Gastrocnemius medialis (tissue), 4 donors: Measurements from ENCODE around the gene SUDS3.

Experiments used
- POLR2A ChIP-seq, 2 donors: fragments of 450-650 bp; IDR thresholded peaks; one replicate each; pipeline ENCODE4 v1.6.1; 2017; ENCODE audit warnings: antibody characterized with exemption in 2 of 2, mild to moderate bottlenecking in 2 of 2, moderate library complexity in 2 of 2
- TF ChIP-seq, protein P1 (sequence below), 5 experiments: fragments of 450-650 bp in 3 of 5; fragments of 200-600 bp in 2 of 5; sonication (generic) in 2 of 5; IDR thresholded peaks in 4 of 5; conservative IDR thresholded peaks in 1 of 5; 1 replicate in 4 of 5; 2 replicates in 1 of 5; pipeline ENCODE4 v1.5.1; 2016 to 2019; ENCODE audit warnings: antibody characterized with exemption in 5 of 5, mild to moderate bottlenecking in 3 of 5, moderate library complexity in 3 of 5

DNA sequence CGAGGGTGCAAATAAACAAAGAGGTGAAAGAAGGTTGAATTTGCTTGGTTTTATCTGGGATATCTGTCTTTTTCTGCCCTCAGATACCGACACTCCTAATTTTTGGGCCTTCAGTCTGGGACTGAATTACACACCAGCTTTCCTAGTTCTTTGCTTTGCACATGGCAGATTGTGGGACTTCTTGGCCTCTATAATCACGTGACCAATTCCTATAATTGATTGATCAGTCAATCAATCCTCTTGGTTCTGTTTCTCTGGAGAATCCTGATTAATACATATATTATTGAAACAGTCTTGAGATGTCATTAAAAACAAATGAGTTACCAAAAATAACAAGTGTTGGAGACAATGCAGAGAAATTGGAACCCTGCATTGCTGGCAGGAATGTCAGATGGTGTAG is 62.7 kb downstream of the SUDS3 start:
- TF ChIP-seq, protein P1, sequence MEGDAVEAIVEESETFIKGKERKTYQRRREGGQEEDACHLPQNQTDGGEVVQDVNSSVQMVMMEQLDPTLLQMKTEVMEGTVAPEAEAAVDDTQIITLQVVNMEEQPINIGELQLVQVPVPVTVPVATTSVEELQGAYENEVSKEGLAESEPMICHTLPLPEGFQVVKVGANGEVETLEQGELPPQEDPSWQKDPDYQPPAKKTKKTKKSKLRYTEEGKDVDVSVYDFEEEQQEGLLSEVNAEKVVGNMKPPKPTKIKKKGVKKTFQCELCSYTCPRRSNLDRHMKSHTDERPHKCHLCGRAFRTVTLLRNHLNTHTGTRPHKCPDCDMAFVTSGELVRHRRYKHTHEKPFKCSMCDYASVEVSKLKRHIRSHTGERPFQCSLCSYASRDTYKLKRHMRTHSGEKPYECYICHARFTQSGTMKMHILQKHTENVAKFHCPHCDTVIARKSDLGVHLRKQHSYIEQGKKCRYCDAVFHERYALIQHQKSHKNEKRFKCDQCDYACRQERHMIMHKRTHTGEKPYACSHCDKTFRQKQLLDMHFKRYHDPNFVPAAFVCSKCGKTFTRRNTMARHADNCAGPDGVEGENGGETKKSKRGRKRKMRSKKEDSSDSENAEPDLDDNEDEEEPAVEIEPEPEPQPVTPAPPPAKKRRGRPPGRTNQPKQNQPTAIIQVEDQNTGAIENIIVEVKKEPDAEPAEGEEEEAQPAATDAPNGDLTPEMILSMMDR (IDR thresholded peaks at IDR 0.05 in 4 of 5, conservative IDR thresholded peaks at IDR 0.05 in 1 of 5), result no peak
- no peak for TF ChIP-seq POLR2A (IDR thresholded peaks at IDR 0.05)
